Muscle of back (tissue), 11 donors: ENCODE measurements around the gene NBPF20. TPM values are rescaled to one million over a fixed set of nuclear protein-coding genes. Genes with fewer than 3 reads are reported as not detected.
A peak's percentile ranks its signal among the peaks of the same experiment; 100 is the strongest.
"Not testable (repeated sequence)": the region's sequence is repeated elsewhere in the genome, so short reads cannot be mapped to it uniquely, and the experiment has no call there.

ENCODE experiments used
- DNase-seq, 3 donors: peaks; one replicate each; pipeline versions ENCODE4 v3.0.0 to v3.0.0-alpha.2; 2013
- polyA plus RNA-seq, 10 donors: library from polyadenylated mRNA; unstranded; fragments of 120-200 nt; gene quantifications; one replicate each; pipeline ENCODE4 v1.2.1, GENCODE V29; 2013; ENCODE audit not compliant: insufficient read length in 10 of 10

NBPF20 gene
- polyA plus RNA-seq, 10 donors, result 2.4 to 5.9 (median 3.3) TPM

DNA sequence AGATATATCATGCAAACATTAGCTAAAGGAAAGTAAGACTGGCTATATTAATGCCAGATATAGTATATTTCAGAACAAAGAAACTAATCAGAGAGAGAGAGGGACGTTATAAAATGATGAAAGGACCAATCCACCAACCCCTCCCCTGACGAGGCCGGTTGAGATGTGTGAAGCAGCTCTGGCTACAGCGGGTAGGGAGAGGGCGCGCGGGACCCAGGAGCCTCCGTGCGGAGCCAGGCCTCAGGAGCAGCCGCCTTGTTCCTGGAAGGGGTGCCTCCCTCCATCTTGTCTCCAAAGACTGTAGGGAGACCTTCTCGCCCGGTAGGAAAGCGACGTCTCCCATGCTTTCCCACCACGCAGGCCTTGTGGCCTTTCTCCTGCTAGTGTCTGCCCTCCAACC, 5.4 kb upstream of the NBPF20 start:
- not testable (repeated sequence) for DNase-seq

DNA sequence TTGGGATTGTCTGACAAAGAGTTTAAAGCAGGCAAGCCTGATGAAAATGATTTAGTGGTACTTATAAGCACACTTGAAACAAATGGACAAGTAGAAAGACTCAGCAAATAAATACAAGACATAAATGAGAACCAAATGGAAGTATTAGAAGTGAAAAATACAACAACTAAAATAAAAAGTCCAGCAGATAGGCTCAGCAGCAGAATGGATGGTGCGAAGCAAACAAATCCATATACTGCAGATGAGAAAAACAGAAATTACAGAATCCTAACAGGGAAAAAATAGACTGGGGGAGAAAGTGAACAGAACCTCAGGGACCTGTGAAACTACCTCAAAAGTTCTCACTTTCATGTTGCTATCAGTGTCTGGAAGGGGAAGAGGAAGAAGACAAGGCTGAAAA, 3.9 kb upstream of the NBPF20 start:
- not testable (repeated sequence) for DNase-seq

DNA sequence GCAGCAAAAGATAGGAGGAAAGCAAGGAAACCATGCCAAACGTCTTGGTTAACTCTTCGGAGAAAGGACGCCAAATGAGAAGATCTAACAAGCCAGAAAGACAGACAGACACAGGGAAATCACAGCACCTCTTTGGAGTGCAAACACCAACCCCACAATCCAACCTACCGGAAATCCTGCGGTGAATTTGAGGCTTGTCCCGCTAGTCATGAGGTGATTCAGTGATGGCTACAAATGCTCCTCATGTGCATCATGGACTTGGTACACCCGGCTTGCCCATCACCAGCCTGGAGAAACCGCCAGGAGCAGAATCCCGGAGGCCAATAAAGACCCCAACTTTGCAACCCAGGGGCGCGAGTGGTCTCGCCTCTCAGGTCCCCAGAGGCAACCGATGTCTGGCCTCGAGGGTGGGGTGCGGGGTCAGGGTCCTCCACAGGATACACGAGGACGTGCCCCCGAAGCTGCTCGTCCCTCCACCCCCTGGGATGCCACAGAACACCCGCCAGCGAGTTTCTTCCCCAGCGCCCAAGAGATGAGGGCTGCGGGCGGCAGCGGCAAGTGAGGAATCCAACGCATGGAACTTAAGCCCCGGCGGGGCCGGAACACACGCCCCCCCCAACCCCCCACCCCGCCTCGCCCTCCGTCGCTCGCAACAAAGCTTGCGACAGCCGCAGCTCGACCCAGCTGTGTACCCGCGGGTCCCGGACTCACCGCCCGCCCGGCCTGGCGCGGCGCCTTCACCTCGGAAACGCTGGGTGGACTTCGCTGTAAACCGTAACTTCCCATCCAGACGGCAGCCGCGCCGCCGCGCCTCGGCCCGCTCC, 579 bp downstream of the NBPF20 start:
- peak in 2 of 3 donors; percentile 10 to 25 for DNase-seq

DNA sequence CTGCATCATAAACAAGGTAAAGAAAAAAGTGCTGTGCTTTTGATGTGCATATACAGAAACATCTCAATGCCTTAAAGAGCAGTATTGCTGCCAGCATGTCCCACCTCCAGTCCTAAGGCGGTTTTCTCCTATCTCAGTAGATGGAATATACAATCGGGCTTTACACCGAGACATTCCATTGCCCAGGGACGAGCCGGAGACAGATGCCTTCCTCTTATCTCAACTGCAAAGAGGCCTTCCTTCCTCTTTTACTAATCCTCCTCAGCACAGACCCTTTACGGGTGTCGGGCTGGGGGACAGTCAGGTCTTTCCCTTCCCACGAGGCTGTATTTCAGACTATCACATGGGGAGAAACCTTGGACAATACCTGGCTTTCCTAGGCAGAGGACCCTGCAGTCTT, 10.3 kb downstream of the NBPF20 start:
- DNase-seq, result not testable (repeated sequence)

DNA sequence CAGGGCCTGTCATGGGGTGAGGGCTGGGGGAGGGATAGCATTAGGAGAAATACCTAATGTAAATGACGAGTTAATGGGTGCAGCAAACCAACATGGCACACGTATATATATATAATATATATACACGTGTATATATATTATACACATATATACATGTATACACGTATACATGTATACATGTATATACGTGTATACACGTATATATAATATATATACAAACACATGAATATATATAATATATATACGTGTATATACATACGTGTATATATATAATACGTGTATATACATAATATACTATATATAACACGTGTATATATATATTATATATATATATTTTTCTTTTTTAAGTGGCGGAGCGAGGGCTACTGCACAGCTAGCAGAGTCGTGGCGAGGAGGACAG, 18.1 kb downstream of the NBPF20 start:
- DNase-seq, result not testable (repeated sequence)

DNA sequence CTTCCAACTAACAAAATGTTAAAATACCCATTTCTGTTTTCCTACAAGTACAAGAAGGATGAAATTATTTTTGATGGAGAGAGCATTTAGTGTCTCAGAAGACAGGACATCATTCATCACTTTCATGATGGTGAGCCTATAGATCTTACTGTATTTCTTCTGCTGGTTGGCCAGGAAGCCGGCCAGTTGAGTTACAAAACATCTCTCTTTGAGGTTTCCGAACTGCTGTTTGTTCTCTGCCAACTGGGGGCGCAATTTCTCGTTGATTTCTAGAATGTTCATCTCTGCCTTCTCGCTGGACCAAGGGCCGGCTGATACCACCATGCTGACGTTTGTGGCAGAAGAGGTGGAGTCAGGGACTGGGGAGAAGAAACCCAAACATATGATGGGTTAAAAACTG, 20.5 kb downstream of the NBPF20 start:
- not testable (repeated sequence) for DNase-seq

DNA sequence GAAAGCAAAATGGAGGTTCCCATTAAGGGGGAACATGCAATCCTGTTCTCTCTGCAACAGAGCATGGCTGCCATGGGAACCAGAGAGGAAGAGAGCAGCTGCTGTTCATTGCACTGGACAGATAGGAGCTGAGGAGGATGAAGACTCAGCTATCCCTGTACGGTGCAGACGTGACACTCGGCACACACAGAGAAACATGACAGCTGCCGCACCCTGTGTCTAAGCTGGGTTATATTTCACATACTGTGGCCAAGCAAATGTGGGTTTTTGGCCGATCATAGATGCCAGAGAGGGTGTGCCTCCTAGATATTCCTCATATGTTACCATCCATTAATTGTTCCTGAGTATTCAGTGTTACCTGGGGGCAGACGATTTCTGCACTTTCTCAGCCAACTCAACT, 24.7 kb downstream of the NBPF20 start:
- peak; percentile 26 to 50 (median 46) for DNase-seq

Other genes with a start within 250 kb of the NBPF20 start
- gene PPIAL4D, start 183.4 kb downstream of the NBPF20 start, polyA plus RNA-seq, result under 1 TPM in 1 of 10 donors, not detected in 9; 0.94 TPM
- 10 to 100 TPM in 8 of 10 donors, 1 to 10 TPM in 2; 9.7 to 19.1 (median 14.1) TPM for gene GPR89A, start 182.4 kb upstream of the NBPF20 start, polyA plus RNA-seq